Testis (tissue), 2 donors: ENCODE results near the gene ECHDC3.

Experiments used
- POLR2A ChIP-seq: fragments of 450-650 bp; IDR thresholded peaks from one replicate; pipeline ENCODE4 v1.6.1; 2017; ENCODE audit warnings: antibody characterized with exemption, mild to moderate bottlenecking, moderate library complexity
- TF ChIP-seq, protein P1 (sequence below), 3 experiments: fragments of 450-650 bp in 2 of 3; fragments of 200-600 bp in 1 of 3; sonication (generic) in 1 of 3; IDR thresholded peaks; one replicate each; pipeline ENCODE4 v1.5.1; 2016 to 2019; ENCODE audit warnings: antibody characterized with exemption in 3 of 3, mild to moderate bottlenecking in 2 of 3, moderate library complexity in 1 of 3

DNA sequence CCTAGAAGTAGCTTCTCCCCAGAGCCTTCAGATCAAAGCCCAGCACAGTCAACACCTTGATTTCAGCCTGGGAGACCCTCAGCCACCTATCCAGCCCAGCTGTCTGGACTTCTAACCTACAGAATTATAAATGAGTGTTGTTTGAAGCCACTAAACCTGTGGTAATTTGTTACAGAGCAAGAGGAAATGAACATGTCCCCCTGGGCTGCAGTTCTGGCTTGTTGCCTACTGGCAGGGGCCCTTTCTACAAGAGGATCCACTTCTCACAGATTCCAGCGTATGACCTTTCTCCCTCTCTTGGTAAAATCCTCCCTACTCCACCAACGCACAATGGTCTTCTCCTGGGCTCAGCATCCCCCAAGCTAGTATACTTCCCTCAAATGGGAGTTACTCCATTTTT, 46.4 kb upstream of the ECHDC3 start:
- TF ChIP-seq, protein P1, sequence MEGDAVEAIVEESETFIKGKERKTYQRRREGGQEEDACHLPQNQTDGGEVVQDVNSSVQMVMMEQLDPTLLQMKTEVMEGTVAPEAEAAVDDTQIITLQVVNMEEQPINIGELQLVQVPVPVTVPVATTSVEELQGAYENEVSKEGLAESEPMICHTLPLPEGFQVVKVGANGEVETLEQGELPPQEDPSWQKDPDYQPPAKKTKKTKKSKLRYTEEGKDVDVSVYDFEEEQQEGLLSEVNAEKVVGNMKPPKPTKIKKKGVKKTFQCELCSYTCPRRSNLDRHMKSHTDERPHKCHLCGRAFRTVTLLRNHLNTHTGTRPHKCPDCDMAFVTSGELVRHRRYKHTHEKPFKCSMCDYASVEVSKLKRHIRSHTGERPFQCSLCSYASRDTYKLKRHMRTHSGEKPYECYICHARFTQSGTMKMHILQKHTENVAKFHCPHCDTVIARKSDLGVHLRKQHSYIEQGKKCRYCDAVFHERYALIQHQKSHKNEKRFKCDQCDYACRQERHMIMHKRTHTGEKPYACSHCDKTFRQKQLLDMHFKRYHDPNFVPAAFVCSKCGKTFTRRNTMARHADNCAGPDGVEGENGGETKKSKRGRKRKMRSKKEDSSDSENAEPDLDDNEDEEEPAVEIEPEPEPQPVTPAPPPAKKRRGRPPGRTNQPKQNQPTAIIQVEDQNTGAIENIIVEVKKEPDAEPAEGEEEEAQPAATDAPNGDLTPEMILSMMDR (IDR thresholded peaks at IDR 0.05), result no peak
- TF ChIP-seq POLR2A, result no peak
